Liver (tissue), 3 donors: ENCODE measurements around the gene GLRB.

ENCODE experiments used
- GABPA ChIP-seq, 2 donors: IDR thresholded peaks in 1 of 2; conservative IDR thresholded peaks in 1 of 2; 2 replicates each; pipeline ENCODE4 v1.6.1; 2016; ENCODE audit warnings: antibody characterized with exemption in 2 of 2, mild to moderate bottlenecking in 1 of 2, moderate library complexity in 1 of 2
- JUND ChIP-seq, 2 donors: IDR thresholded peaks; 2 replicates each; pipeline ENCODE4 v1.6.1; 2016; ENCODE audit warnings: antibody characterized with exemption in 2 of 2
- TF ChIP-seq, protein P1 (sequence below): fragments of 150-350 bp; IDR thresholded peaks from 2 replicates; pipeline ENCODE4 v1.5.1; 2017; ENCODE audit warnings: improper control_type of control experiment, low read depth, low read length; ENCODE audit not compliant: missing input control
- TF ChIP-seq, protein P2 (sequence below): IDR thresholded peaks from 2 replicates; pipeline ENCODE4 v1.6.1; 2016; ENCODE audit warnings: antibody characterized with exemption
- donor health status: healthy.
- donor health status: healthy.

DNA sequence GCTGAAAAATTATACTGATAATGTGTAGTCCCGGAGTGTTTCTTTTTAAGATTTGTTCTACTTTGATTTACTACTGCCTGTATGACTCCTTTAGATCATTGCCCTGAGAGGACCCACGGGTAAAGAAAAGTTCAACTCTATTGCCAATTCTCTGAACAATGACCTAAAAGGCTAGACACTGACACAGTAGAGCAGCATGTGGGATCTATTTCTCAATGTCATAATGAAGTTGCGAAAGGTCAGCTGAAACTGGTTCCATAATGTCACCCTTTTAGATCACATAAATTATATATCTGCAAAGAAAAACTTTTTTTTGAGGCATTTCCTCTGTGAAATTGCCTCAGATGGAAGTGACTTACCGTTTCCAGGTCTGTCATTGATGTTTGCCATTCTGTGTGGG is 67.4 kb downstream of the GLRB start:
- TF ChIP-seq, protein P1, sequence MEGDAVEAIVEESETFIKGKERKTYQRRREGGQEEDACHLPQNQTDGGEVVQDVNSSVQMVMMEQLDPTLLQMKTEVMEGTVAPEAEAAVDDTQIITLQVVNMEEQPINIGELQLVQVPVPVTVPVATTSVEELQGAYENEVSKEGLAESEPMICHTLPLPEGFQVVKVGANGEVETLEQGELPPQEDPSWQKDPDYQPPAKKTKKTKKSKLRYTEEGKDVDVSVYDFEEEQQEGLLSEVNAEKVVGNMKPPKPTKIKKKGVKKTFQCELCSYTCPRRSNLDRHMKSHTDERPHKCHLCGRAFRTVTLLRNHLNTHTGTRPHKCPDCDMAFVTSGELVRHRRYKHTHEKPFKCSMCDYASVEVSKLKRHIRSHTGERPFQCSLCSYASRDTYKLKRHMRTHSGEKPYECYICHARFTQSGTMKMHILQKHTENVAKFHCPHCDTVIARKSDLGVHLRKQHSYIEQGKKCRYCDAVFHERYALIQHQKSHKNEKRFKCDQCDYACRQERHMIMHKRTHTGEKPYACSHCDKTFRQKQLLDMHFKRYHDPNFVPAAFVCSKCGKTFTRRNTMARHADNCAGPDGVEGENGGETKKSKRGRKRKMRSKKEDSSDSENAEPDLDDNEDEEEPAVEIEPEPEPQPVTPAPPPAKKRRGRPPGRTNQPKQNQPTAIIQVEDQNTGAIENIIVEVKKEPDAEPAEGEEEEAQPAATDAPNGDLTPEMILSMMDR: no peak
- TF ChIP-seq JUND (IDR thresholded peaks at IDR 0.05): no peak
- no peak for TF ChIP-seq GABPA (IDR thresholded peaks at IDR 0.05 in 1 of 2, conservative IDR thresholded peaks at IDR 0.05 in 1 of 2)
- TF ChIP-seq, protein P2, sequence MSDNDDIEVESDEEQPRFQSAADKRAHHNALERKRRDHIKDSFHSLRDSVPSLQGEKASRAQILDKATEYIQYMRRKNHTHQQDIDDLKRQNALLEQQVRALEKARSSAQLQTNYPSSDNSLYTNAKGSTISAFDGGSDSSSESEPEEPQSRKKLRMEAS: no peak
